Activated T-cell treated with anti-CD3 and anti-CD28 coated beads, Interleukin-2, amount 50 U/mL, for 4 hours (primary cell): Measurements from ENCODE around the gene WSCD1. TPM values are rescaled to one million over a fixed set of nuclear protein-coding genes. Genes with fewer than 3 reads are reported as not detected.

Source experiments
- ATAC-seq, 2 donors: fragments of 200-7000 bp; cut with Tn5 transposase; one replicate each; pipeline ENCODE4 v1.10.0; 2021
- DNase-seq: peaks from one replicate; pipeline ENCODE4 v3.0.0-alpha.2; 2020
- H3K27me3 Mint-ChIP-seq: one replicate; pipeline ENCODE4 v1.8.0; 2021; ENCODE audit warnings: low read depth, mixed read lengths
- H3K36me3 Mint-ChIP-seq: one replicate; pipeline ENCODE4 v1.8.0; 2022; ENCODE audit warnings: mixed read lengths; ENCODE audit not compliant: insufficient read depth
- H3K4me1 Mint-ChIP-seq: one replicate; pipeline ENCODE4 v1.8.0; 2021; ENCODE audit warnings: low read depth, mixed read lengths
- H3K4me3 Mint-ChIP-seq: one replicate; pipeline ENCODE4 v1.8.0; 2021; ENCODE audit warnings: mild to moderate bottlenecking, moderate library complexity, mixed read lengths
- H3K9me3 Mint-ChIP-seq: one replicate; pipeline ENCODE4 v1.8.0; 2021; ENCODE audit warnings: mixed read lengths
- total RNA-seq, 3 donors: library from RNA; stranded (reverse); gene quantifications; one replicate each; pipeline ENCODE4 v1.2.1, GENCODE V29; 2021

Gene WSCD1
- total RNA-seq, 3 donors from 2014 or later, result 0.08 to 0.38 (median 0.11) TPM

DNA sequence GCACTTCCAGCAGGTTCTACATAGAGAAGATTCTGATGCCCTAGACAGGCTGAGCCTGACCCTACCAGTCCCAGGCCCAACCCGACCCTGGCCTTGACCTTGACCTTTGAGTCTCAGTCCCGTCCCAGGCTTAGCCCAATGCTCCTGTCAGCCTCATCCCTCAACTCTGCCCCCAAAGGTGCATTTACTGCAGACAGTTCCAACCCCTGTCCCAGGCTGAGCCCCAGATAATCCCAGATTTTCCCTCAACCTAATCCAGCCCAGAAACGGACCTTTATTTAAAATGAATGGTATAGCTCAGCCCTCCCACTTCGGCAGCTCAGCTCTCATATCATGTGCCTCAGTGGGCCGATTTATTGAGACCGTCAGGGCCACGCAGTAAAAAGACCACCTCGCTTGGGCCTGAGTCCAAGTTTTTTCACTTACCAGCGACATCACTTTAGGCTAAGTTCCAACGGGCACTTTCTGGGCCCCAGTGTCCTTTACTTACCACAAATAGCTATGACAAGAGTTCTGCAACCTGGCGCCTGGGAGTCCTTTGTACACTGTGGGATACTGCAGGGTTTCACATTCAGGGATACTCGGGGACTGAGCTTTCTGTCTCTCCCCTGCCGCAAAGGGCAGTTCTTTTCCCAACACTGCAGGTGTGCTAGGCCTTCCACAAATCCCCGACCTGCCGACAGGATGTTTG is 89.5 kb downstream of the WSCD1 start:
- Mint-ChIP-seq H3K4me3 (no peak overlapping the region), H3K36me3 (no peaks in the 10 kb centered on the region), H3K9me3 (no peaks in the 10 kb centered on the region), H3K27me3 (peaks cover 27% of the 10 kb centered on the region), H3K4me1 (no peaks in the 10 kb centered on the region)
- no peak for DNase-seq
- no peak for ATAC-seq

- no peak for DNase-seq
- Mint-ChIP-seq H3K36me3 (no peaks in the 10 kb centered on the region), H3K4me1 (no peaks in the 10 kb centered on the region), H3K27me3 (peaks cover 27% of the 10 kb centered on the region), H3K9me3 (no peaks in the 10 kb centered on the region), H3K4me3 (no peak overlapping the region)
- ATAC-seq, result no peak
Observed at GRCh38 chr17:6160232-6160555, 90.0 kb downstream of the WSCD1 start.

DNA sequence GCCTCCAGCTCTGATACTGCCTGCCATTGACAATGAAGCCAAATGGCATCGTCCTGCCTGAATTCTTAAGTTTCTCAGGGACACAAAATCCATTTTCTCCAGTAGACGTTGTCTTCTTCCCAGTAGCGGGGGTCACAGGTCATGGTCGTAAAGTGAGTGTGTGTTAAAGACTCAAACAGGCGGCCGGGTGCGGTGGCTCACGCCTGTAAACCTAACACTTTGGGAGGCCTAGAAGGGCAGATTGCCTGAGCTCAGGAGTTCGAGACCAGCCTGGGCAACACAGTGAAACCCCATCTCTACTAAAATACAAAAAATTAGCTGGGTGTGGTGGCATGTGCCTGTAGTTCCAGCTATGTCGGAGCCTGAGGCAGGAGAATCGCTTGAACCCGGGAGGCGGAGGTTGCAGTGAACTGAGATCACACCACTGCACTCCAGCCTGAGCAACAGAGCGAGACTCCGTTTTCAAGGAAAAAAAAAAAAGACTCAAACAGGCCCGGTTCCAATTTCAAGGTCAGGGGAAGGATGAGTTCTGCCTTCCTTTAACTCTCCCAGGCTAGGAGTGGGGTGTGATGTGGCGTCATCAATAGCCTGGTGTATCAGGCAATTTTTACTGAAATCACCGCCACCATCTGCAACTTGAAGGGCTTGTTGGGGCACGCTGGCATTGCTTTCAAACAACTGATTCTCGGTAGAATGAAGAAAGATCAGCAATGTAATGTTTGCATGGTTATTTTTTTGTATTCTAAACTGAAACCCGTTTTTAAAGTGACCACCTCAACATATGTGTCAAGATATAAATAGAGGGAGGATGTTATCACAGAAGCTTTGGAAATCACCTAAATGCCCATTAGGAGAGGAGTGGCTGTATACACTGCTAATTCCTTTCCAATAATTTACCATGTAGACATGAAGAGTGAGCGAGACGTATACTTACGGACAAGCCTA is 91.0 kb downstream of the WSCD1 start:
- no peak overlapping the region for H3K4me3 Mint-ChIP-seq
- no peak for ATAC-seq
- no peaks in the 10 kb centered on the region for H3K9me3 Mint-ChIP-seq
- no peak for DNase-seq
- H3K4me1 Mint-ChIP-seq, result no peaks in the 10 kb centered on the region
- peaks cover 27% of the 10 kb centered on the region for H3K27me3 Mint-ChIP-seq
- H3K36me3 Mint-ChIP-seq, result no peaks in the 10 kb centered on the region

- no peak for ATAC-seq
- peaks cover 27% of the 10 kb centered on the region for H3K27me3 Mint-ChIP-seq
- H3K36me3 Mint-ChIP-seq, result no peaks in the 10 kb centered on the region
- H3K4me1 Mint-ChIP-seq, result no peaks in the 10 kb centered on the region
- H3K4me3 Mint-ChIP-seq, result no peak overlapping the region
- H3K9me3 Mint-ChIP-seq, result no peaks in the 10 kb centered on the region
- no peak for DNase-seq
Observed at GRCh38 chr17:6162216-6162615, 92.0 kb downstream of the WSCD1 start.

- DNase-seq (no peak), ATAC-seq (no peak)
- no peaks in the 10 kb centered on the region for H3K9me3 Mint-ChIP-seq
- no peaks in the 10 kb centered on the region for H3K36me3 Mint-ChIP-seq
- no peaks in the 10 kb centered on the region for H3K4me1 Mint-ChIP-seq
- H3K4me3 Mint-ChIP-seq, result no peak overlapping the region
- peaks cover 30% of the 10 kb centered on the region for H3K27me3 Mint-ChIP-seq
Observed at GRCh38 chr17:6162892-6163291, 92.7 kb downstream of the WSCD1 start.

GRCh38 chr17:6163612-6164333 is 93.6 kb downstream of the WSCD1 start:
- Mint-ChIP-seq H3K36me3 (no peaks in the 10 kb centered on the region), H3K4me3 (no peak overlapping the region), H3K27me3 (peaks cover 25% of the 10 kb centered on the region), H3K9me3 (no peaks in the 10 kb centered on the region), H3K4me1 (no peaks in the 10 kb centered on the region)
- no peak for DNase-seq
- no peak for ATAC-seq

- ATAC-seq (no peak), DNase-seq (no peak)
- Mint-ChIP-seq H3K4me3 (no peak overlapping the region), H3K9me3 (no peaks in the 10 kb centered on the region), H3K27me3 (peaks cover 18% of the 10 kb centered on the region), H3K36me3 (no peaks in the 10 kb centered on the region), H3K4me1 (no peaks in the 10 kb centered on the region)
Observed at GRCh38 chr17:6164996-6165395, 94.8 kb downstream of the WSCD1 start.

DNA sequence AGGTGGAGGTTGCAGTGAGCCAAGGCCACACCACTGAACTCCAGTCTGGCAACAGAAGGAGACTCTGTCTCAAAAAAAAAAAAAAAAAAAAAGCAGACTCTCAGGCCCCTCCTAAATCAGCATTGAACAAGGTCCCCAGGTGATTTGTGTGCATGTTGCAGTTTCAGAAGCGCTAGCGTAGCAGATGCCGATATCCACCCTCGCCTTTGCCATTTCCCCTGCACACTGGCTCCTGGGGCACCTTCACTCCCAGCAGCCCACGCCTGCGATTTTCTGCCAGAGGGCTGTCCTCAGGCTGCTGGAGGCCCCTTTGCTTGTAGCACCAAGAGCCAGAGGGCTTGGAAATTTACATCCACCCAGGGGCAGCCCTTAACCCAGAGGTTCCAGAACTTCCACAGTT is 95.6 kb downstream of the WSCD1 start:
- ATAC-seq (no peak), DNase-seq (no peak)
- H3K27me3 Mint-ChIP-seq, result peaks cover 13% of the 10 kb centered on the region
- no peaks in the 10 kb centered on the region for H3K36me3 Mint-ChIP-seq
- no peak overlapping the region for H3K4me3 Mint-ChIP-seq
- no peaks in the 10 kb centered on the region for H3K4me1 Mint-ChIP-seq
- no peaks in the 10 kb centered on the region for H3K9me3 Mint-ChIP-seq

- Mint-ChIP-seq H3K36me3 (no peaks in the 10 kb centered on the region), H3K9me3 (no peaks in the 10 kb centered on the region), H3K27me3 (peaks cover 13% of the 10 kb centered on the region), H3K4me3 (no peak overlapping the region), H3K4me1 (no peaks in the 10 kb centered on the region)
- DNase-seq, result no peak
- ATAC-seq, result no peak
Observed at GRCh38 chr17:6166492-6167179, 96.5 kb downstream of the WSCD1 start.

- H3K9me3 Mint-ChIP-seq, result no peaks in the 10 kb centered on the region
- no peak overlapping the region for H3K4me3 Mint-ChIP-seq
- no peaks in the 10 kb centered on the region for H3K4me1 Mint-ChIP-seq
- no peaks in the 10 kb centered on the region for H3K36me3 Mint-ChIP-seq
- ATAC-seq, result no peak
- DNase-seq, result no peak
- H3K27me3 Mint-ChIP-seq, result peaks cover 19% of the 10 kb centered on the region
Observed at GRCh38 chr17:6168296-6168695, 98.1 kb downstream of the WSCD1 start.

DNA sequence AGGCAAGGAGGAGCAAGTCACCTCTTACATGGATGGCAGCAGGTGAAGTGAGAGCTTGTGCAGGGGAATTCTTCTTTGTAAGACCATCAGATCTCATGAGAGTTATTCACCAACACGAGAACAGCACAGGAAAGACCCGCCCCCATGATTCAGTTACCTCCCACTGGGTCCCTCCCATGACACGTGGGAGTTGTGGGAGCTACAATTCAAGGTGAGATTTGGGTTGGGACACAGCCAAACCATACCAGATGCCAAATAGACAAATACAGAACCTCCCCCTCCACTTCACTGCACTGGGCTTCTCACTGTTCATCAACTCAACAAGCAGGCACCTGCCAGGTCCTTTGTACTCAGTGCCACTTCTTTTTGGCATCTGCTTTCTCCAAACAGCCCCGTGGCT is 100.2 kb downstream of the WSCD1 start:
- H3K27me3 Mint-ChIP-seq, result peaks cover 15% of the 10 kb centered on the region
- H3K4me3 Mint-ChIP-seq, result no peak overlapping the region
- DNase-seq (no peak), ATAC-seq (no peak)
- H3K36me3 Mint-ChIP-seq, result no peaks in the 10 kb centered on the region
- H3K4me1 Mint-ChIP-seq, result no peaks in the 10 kb centered on the region
- H3K9me3 Mint-ChIP-seq, result no peaks in the 10 kb centered on the region

- DNase-seq, result no peak
- Mint-ChIP-seq H3K9me3 (no peaks in the 10 kb centered on the region), H3K36me3 (no peaks in the 10 kb centered on the region), H3K27me3 (peaks cover 14% of the 10 kb centered on the region), H3K4me3 (no peak overlapping the region), H3K4me1 (no peaks in the 10 kb centered on the region)
- no peak for ATAC-seq
Observed at GRCh38 chr17:6172642-6173330, 102.6 kb downstream of the WSCD1 start.

DNA sequence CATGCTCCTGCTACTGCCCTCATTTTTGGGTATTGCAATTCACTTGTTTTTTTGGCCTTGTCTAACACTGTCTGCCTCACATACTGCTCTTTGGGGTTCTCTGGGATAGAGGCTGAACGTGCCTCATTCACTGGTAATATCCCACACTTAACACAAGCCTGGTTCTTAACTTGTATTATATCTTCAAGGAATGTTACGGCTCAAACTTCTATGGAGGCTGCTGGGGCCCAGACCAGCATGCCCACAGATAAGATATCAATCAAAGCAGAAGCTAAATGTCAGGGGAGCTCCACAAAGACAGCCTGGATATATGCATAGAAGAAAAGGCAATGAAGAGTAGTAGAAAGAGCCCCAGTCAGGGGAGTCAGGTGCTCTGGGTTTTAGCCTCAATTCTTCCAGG is 103.5 kb downstream of the WSCD1 start:
- H3K27me3 Mint-ChIP-seq, result peaks cover 14% of the 10 kb centered on the region
- ATAC-seq (no peak), DNase-seq (no peak)
- no peaks in the 10 kb centered on the region for H3K36me3 Mint-ChIP-seq
- no peak overlapping the region for H3K4me3 Mint-ChIP-seq
- H3K9me3 Mint-ChIP-seq, result no peaks in the 10 kb centered on the region
- H3K4me1 Mint-ChIP-seq, result no peaks in the 10 kb centered on the region
